ENCODE results near the gene KHDC4.
"Not testable (repeated sequence)": the region's sequence is repeated elsewhere in the genome, so short reads cannot be mapped to it uniquely, and the experiment has no call there.

The KHDC4 gene

GRCh38 chr1:155900161-155900560 lies 34.1 kb downstream of the KHDC4 start:
- DNase-seq (ENCODE audit: low read depth), result no peak

DNA sequence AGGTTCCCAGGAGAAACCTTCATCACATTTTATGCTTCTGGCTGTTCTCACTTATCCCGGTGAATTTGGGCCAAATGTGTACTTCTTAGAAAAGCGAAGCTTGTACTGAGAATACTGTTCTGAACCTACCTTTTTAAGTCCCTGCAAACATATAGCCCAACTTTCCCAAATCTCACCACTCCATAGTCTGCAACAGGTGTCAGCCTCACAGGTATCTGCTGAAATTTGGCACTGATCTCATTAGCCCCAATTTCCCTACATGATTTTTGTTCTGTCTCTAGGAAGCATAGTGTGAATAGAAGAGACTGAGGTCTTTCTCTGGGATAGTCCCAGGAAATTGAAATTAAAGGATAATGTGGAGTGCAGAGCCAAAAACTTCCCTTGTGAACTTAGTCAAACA lies 34.5 kb downstream of the KHDC4 start:
- DNase-seq (ENCODE audit: low read depth), result no peak

DNA sequence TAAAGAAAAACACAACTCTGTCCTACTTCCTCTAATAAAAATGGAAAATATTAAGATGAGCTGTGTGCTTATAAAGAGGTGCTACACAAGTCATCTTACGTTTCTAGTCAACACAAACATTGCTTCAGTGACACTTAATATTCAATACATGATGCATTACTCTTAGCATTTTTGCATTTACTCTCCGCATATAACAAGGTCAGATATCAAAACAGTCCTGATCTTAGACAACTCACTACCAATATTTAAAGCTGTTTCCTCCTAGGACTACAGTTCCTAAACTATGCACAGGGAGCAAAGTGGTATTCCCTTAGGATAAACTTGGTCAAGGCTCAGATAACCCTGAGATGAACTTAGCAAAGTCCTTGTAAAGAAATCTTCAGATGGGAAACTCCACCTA lies 35.3 kb downstream of the KHDC4 start:
- no peak for DNase-seq (ENCODE audit: low read depth)

- DNase-seq (ENCODE audit: low read depth), result no peak
Observed at GRCh38 chr1:155897746-155898145, 36.5 kb downstream of the KHDC4 start.

DNA sequence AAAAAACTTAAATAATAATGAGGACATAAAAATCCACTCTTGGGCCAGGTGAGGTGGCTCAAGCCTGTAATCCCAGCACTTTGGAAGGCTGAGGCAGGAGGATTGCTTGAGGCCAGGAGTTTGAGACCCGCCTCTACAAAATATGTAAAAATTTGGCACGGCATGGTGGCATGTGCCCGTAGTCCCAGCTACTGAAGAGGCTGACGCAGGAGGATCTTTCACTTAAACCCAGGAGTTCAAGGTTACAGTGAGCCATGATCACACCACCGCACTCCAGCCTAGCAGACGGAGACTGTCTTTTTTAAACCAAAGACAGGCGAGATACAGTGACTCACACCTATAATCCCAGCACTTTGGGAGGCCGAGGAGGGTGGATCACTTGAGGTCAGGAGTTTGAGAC lies 37.7 kb downstream of the KHDC4 start:
- DNase-seq (ENCODE audit: low read depth), result not testable (repeated sequence)

- not testable (repeated sequence) for DNase-seq (ENCODE audit: low read depth)
Observed at GRCh38 chr1:155895617-155896016, 38.6 kb downstream of the KHDC4 start.

- DNase-seq (ENCODE audit: low read depth), result no peak
Observed at GRCh38 chr1:155893389-155894142, 40.6 kb downstream of the KHDC4 start.

- DNase-seq (ENCODE audit: low read depth), result no peak
Observed at GRCh38 chr1:155892796-155893195, 41.4 kb downstream of the KHDC4 start.

- DNase-seq (ENCODE audit: low read depth), result no peak
Observed at GRCh38 chr1:155890251-155890650, 44.0 kb downstream of the KHDC4 start.

DNA sequence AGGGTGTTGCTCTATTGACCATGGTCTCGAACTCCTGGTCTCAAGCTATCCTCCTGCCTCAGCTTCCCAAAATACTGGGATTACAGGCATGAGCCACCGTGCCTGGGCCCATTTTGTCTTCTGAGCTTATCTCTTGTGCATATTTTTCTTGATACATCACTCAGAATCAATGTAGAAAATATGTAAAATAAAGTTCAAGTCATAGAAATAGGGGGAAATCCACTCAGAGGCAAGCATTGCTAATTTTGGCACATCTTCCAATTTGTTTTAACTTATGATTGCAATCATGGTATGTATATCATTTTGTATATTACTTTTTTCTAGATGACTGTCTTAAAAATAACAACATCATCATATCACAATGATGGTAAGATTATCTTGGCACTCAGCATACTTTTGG lies 44.6 kb downstream of the KHDC4 start:
- no peak for DNase-seq (ENCODE audit: low read depth)

- no peak for DNase-seq (ENCODE audit: low read depth)
Observed at GRCh38 chr1:155888481-155888880, 45.7 kb downstream of the KHDC4 start.

DNA sequence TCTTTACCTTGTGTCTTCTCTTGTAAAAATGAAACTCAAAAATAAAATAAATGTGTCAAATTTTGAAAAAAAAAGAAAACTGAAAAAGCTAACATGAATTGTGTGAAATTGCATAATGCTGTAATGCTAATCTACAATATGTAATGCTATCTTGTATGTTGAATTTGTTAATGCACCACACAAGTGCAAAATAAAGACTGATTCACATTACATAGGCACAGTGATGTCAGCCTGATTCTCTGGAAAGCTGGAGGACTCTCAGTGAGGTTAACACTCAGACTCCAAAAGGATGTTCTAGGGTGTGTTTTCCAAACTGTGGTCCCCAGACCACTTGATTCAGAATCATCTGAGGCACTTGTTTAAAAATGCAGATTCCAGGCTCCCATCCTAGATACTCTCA lies 49.2 kb downstream of the KHDC4 start:
- no peak for DNase-seq (ENCODE audit: low read depth)

GRCh38 chr1:155884031-155884960 lies 49.9 kb downstream of the KHDC4 start:
- no peak for DNase-seq (ENCODE audit: low read depth)

DNA sequence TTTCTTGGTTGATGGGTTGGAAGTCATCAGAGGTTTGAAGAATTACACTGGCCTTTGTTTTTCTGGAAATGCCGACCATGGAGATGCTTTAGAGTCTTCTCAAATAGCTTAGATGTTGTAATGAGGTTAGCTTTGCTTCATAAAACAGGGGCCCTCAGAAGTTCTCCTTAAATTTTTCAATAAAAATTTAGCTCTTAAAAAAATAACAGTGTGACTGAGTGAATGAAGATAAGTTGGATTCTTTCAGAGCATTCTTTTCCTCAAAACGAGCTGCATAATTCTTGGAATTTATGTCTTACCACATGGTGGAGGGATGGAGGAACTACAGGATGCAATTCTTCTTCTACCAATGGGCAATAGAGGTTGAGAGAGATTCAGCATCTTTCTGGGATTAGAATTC lies 51.4 kb downstream of the KHDC4 start:
- no peak for DNase-seq (ENCODE audit: low read depth)

DNA sequence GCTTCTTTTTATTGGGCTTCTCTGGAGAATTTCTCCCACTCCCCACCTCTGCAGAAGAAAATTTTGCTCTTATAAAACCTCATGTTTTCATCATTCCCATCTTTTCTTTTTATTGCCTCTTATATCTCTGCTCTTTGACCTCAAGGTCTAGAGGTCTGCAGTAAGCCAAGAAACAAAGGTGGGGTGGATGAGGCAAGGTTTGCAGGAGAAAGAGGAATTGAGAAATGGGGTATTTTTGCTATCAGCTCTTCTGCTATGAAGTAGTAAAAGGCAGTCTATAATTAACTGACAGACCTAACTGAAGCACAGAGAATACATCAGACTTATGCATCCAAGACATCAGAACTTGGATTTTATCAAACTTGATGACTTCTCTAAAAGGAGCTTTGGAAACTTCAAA lies 52.0 kb downstream of the KHDC4 start:
- no peak for DNase-seq (ENCODE audit: low read depth)

GRCh38 chr1:155880950-155881349 lies 53.3 kb downstream of the KHDC4 start:
- DNase-seq (ENCODE audit: low read depth), result no peak

DNA sequence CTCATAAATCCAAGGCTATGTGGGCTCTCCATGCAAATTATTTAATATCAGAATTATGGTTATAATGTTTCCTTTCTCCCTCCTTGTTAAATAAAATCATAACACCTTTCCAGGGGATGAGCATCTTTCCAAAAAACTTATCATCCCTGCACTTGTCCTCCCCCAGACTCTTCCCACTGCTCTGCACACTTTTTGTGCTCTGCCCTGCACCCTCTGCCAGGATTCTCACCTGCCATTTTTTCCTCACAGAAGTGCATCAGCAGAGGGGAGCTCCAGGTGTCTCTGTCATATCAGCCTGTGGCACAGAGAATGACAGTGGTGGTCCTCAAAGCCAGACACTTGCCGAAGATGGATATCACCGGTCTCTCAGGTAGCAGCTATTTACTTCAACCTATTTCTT lies 54.0 kb downstream of the KHDC4 start:
- DNase-seq (ENCODE audit: low read depth), result no peak

DNA sequence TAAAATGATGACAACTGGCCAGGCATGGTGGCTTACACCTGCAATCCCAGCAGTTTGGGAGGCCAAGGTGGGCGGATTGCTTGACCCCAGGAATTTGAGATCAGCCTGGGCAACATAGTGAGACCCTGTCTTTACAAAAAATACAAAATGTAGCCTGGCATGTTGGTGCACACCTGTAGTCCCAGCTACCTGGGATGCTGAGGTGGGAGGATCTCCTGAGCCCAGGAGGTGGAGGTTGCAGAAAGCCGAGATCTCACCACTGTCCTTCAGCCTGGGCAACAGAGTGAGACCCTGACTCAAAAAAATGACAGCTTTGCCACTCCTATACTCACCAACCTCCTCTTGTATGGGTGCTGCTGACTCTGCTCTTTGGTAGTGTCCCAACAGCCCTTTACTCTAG lies 56.3 kb downstream of the KHDC4 start:
- DNase-seq (ENCODE audit: low read depth), result no peak

GRCh38 chr1:155873860-155874259 lies 60.4 kb downstream of the KHDC4 start:
- no peak for DNase-seq (ENCODE audit: low read depth)

GRCh38 chr1:155872527-155872926 lies 61.7 kb downstream of the KHDC4 start:
- no peak for DNase-seq (ENCODE audit: low read depth)

DNA sequence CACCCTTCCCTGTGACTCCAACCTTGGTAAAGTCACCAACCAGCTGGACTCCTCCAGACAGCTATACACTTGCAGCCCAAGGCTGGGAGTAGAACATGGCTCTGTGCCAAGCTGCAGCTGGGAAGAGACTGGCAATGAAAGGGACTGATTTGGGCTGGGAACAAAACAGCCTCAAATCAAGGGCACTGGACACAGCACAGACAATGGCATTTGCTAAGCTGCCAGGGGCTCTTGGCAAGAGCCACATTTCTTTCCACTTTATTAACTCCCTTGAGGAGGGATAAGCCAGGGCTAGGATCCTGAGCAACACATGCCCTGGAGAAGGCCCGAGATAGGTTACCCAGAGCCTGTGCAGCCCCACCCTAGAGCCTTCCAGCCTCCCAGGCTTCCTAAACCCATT lies 62.8 kb downstream of the KHDC4 start:
- no peak for DNase-seq (ENCODE audit: low read depth)

DNA sequence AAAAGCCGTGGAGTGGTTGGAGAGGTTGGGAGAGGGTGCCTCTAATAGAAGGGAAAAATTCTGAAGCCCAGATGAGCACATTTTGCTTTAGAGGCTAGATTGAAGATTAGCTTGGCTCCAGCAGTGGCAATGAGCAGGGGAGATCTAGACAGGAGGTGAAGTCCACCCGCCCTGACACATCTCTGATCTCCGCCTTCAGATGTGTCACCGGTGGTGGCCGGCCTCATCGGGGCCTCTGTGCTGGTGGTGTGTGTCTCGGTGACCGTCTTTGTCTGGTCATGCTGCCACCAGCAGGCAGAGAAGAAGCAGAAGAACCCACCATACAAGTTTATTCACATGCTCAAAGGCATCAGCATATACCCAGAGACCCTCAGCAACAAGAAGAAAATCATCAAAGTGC lies 66.4 kb downstream of the KHDC4 start:
- DNase-seq (ENCODE audit: low read depth), result no peak

DNA sequence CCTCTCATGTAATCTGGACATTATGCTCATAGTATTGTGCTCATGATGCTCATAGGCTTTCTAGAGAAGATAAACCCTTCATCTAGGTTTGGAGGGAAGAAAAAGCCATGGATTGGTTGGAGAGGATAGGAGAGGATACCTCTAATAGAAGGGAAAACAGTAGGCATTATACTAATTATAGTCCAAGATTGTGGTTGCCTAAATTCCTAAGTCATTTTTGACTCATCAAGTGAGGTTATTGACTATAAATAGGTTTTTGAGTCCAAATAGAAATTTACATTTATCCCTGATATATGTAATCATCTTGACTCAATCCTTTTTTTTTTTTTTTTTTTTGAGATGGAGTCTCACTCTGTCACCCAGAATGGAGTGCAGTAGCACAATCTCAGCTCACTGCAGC lies 69.8 kb downstream of the KHDC4 start:
- no peak for DNase-seq (ENCODE audit: low read depth)
